ENCODE results near the gene ZKSCAN8. TPM values are rescaled to one million over a fixed set of nuclear protein-coding genes. Genes with fewer than 3 reads are reported as not detected.

ZKSCAN8 gene
- total RNA-seq, 1 experiment from 2014 or later = 12.0 TPM

Other genes with a start within 250 kb of the ZKSCAN8 start
- gene OR2B2, start 229.5 kb upstream of the ZKSCAN8 start, total RNA-seq (2014; rRNA removed) = not detected in 2 replicates
- not detected in 2 replicates for gene OR2B6, start 184.6 kb upstream of the ZKSCAN8 start, total RNA-seq (2014; rRNA removed)
- 8.9 and 12.1 TPM in 2 replicates for gene ZNF165, start 61.3 kb upstream of the ZKSCAN8 start, total RNA-seq (2014; rRNA removed)
- gene ZSCAN16, start 17.3 kb upstream of the ZKSCAN8 start, total RNA-seq (2014; rRNA removed) = 4.5 and 8.1 TPM in 2 replicates
- gene ZSCAN9, start 83.4 kb downstream of the ZKSCAN8 start, total RNA-seq (2014; rRNA removed) = 10.8 and 11.7 TPM in 2 replicates
- gene ZKSCAN4, start 110.4 kb downstream of the ZKSCAN8 start, total RNA-seq (2014; rRNA removed) = 2.3 and 3.7 TPM in 2 replicates
- not detected in 2 replicates for gene NKAPL, start 117.4 kb downstream of the ZKSCAN8 start, total RNA-seq (2014; rRNA removed)
- gene ZSCAN26, start 125.3 kb downstream of the ZKSCAN8 start, total RNA-seq (2014; rRNA removed) = 10.8 and 12.3 TPM in 2 replicates
- gene PGBD1, start 139.7 kb downstream of the ZKSCAN8 start, total RNA-seq (2014; rRNA removed) = 6.2 and 9.0 TPM in 2 replicates
- 10.7 and 16.9 TPM in 2 replicates for gene ZSCAN31, start 194.3 kb downstream of the ZKSCAN8 start, total RNA-seq (2014; rRNA removed)
- gene ZKSCAN3, start 208.1 kb downstream of the ZKSCAN8 start, total RNA-seq (2014; rRNA removed) = 1.9 and 2.3 TPM in 2 replicates

All from PC-3 (cell line).